Uterus (tissue), 4 donors: ENCODE results near the gene ITPRIPL2. TPM values are rescaled to one million over a fixed set of nuclear protein-coding genes. Genes with fewer than 3 reads are reported as not detected.

Source experiments
- DNase-seq, 2 donors: peaks; one replicate each; pipeline ENCODE4 v3.0.0-alpha.2; 2019 to 2020
- H3K27ac ChIP-seq, 2 donors: fragments of 200-600 bp; sonication (generic); 1 replicate in 1 of 2; 2 replicates in 1 of 2; pipeline ENCODE4 v1.5.1; 2016 to 2018
- H3K27me3 ChIP-seq, 2 donors: fragments of 200-600 bp; sonication (generic); one replicate each; pipeline ENCODE4 v1.5.1; 2018 to 2019; ENCODE audit warnings: control low read depth in 1 of 2
- H3K36me3 ChIP-seq, 2 donors: fragments of 200-600 bp; sonication (generic); one replicate each; pipeline ENCODE4 v1.5.1; 2019; ENCODE audit warnings: control low read depth in 1 of 2
- H3K4me1 ChIP-seq, 2 donors: fragments of 200-600 bp; sonication (generic); one replicate each; pipeline ENCODE4 v1.5.1; 2018 to 2019; ENCODE audit warnings: control low read depth in 1 of 2
- H3K4me3 ChIP-seq, 2 donors: fragments of 200-600 bp; sonication (generic); 1 replicate in 1 of 2; 2 replicates in 1 of 2; pipeline ENCODE4 v1.5.1; 2018 to 2019; ENCODE audit warnings: mild to moderate bottlenecking in 1 of 2
- H3K9me3 ChIP-seq, 2 donors: fragments of 200-600 bp; sonication (generic); one replicate each; pipeline ENCODE4 v1.5.1; 2019; ENCODE audit warnings: control low read depth in 1 of 2
- POLR2A ChIP-seq, 2 donors: fragments of 450-650 bp; IDR thresholded peaks; one replicate each; pipeline ENCODE4 v1.6.1; 2016; ENCODE audit warnings: antibody characterized with exemption in 2 of 2, mild to moderate bottlenecking in 1 of 2, moderate library complexity in 1 of 2
- intact Hi-C: fragments of 100-400 bp; cut with DNase I; formaldehyde crosslinking; loops from one replicate; pipeline ENCODE4 v1.15.1; 2023; ENCODE audit warnings: low total_unique reads
- total RNA-seq, 4 donors: library from RNA; depleted of rRNA in 3 of 4; stranded (reverse); fragments of >200 nt in 3 of 4; gene quantifications; one replicate each; pipeline versions ENCODE4 v1.1.0 to v1.2.4, GENCODE V29; 2014 to 2023
- TF ChIP-seq, protein P1 (sequence below), 4 experiments: fragments of 200-600 bp in 2 of 4; fragments of 450-650 bp in 2 of 4; sonication (generic) in 2 of 4; IDR thresholded peaks; one replicate each; pipeline ENCODE4 v1.5.1; 2016 to 2019; ENCODE audit warnings: antibody characterized with exemption in 4 of 4, mild to moderate bottlenecking in 2 of 4, moderate library complexity in 1 of 4
- donor health status: DM: yes; HTN: yes; CAD: no.

Gene ITPRIPL2
- total RNA-seq, 4 donors from 2014 or later: 17.9 to 74.1 (median 43.7) TPM

- no peak for DNase-seq
- intact Hi-C loops: no loop called here
- TF ChIP-seq, protein P1, sequence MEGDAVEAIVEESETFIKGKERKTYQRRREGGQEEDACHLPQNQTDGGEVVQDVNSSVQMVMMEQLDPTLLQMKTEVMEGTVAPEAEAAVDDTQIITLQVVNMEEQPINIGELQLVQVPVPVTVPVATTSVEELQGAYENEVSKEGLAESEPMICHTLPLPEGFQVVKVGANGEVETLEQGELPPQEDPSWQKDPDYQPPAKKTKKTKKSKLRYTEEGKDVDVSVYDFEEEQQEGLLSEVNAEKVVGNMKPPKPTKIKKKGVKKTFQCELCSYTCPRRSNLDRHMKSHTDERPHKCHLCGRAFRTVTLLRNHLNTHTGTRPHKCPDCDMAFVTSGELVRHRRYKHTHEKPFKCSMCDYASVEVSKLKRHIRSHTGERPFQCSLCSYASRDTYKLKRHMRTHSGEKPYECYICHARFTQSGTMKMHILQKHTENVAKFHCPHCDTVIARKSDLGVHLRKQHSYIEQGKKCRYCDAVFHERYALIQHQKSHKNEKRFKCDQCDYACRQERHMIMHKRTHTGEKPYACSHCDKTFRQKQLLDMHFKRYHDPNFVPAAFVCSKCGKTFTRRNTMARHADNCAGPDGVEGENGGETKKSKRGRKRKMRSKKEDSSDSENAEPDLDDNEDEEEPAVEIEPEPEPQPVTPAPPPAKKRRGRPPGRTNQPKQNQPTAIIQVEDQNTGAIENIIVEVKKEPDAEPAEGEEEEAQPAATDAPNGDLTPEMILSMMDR (IDR thresholded peaks at IDR 0.05): no peak
- no peak for TF ChIP-seq POLR2A (IDR thresholded peaks at IDR 0.05)
- H3K36me3 ChIP-seq: no peaks in the 10 kb centered on the region
- no peaks in the 10 kb centered on the region for H3K27me3 ChIP-seq
- H3K9me3 ChIP-seq: no peaks in the 10 kb centered on the region
- H3K4me3 ChIP-seq: no peak overlapping the region
- H3K27ac ChIP-seq: no peak overlapping the region
- H3K4me1 ChIP-seq: no peaks in the 10 kb centered on the region
Measured at GRCh38 chr16:19142939-19143598, 29.3 kb downstream of the ITPRIPL2 start.

DNA sequence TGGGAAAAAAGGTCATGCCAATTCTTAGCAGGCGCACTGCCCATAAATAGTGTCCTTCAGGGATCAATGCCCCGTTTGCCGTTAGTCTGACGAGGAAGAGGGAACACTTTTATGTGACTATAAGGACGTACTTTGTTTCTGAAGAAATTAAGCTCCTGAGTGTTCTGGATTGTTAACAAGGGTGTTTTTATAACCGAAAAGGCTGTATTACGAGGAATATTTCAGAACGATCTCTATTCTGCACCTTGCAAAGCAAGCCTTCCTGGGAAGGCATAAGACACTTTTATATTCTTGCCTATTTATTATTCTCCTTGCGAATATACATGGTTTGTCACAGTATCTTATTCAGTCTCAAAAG is 29.8 kb downstream of the ITPRIPL2 start:
- H3K27ac ChIP-seq: no peak overlapping the region
- H3K36me3 ChIP-seq: no peaks in the 10 kb centered on the region
- intact Hi-C loops: no loop called here
- H3K4me3 ChIP-seq: no peak overlapping the region
- H3K27me3 ChIP-seq: no peaks in the 10 kb centered on the region
- no peak for TF ChIP-seq POLR2A (IDR thresholded peaks at IDR 0.05)
- TF ChIP-seq, protein P1 (IDR thresholded peaks at IDR 0.05): no peak
- no peaks in the 10 kb centered on the region for H3K9me3 ChIP-seq
- no peaks in the 10 kb centered on the region for H3K4me1 ChIP-seq
- no peak for DNase-seq

DNA sequence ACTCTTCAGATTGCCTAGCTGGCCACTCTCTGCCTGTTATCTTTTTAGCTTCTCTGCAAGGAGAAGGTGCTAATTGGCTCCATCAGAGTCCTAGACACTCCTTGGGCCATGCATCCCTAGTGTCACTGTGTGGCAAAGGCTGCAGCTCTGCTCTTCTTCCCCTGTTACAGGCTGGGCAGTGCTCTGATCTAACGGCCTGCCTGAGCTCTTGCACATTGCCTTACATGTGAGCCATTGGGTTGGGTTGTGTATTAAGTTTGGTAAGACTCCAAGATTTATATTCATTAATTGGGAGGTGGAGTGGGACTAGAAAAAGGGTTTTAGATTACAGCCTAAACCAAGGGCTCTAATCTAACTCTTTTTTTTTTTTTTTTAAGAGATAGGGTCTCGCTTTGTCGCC is 31.2 kb downstream of the ITPRIPL2 start:
- no peak for DNase-seq
- H3K9me3 ChIP-seq: no peaks in the 10 kb centered on the region
- no peaks in the 10 kb centered on the region for H3K27me3 ChIP-seq
- no peak for TF ChIP-seq POLR2A (IDR thresholded peaks at IDR 0.05)
- TF ChIP-seq, protein P1 (IDR thresholded peaks at IDR 0.05): no peak
- H3K36me3 ChIP-seq: no peaks in the 10 kb centered on the region
- intact Hi-C loops: no loop called here
- no peaks in the 10 kb centered on the region for H3K4me1 ChIP-seq
- H3K27ac ChIP-seq: no peak overlapping the region
- no peak overlapping the region for H3K4me3 ChIP-seq

- H3K27me3 ChIP-seq: no peaks in the 10 kb centered on the region
- no peak for TF ChIP-seq POLR2A (IDR thresholded peaks at IDR 0.05)
- TF ChIP-seq, protein P1 (IDR thresholded peaks at IDR 0.05): no peak
- DNase-seq: no peak
- H3K27ac ChIP-seq: no peak overlapping the region
- no peaks in the 10 kb centered on the region for H3K36me3 ChIP-seq
- intact Hi-C loops: no loop called here
- H3K9me3 ChIP-seq: no peaks in the 10 kb centered on the region
- no peaks in the 10 kb centered on the region for H3K4me1 ChIP-seq
- no peak overlapping the region for H3K4me3 ChIP-seq
Measured at GRCh38 chr16:19147126-19147525, 33.4 kb downstream of the ITPRIPL2 start.

DNA sequence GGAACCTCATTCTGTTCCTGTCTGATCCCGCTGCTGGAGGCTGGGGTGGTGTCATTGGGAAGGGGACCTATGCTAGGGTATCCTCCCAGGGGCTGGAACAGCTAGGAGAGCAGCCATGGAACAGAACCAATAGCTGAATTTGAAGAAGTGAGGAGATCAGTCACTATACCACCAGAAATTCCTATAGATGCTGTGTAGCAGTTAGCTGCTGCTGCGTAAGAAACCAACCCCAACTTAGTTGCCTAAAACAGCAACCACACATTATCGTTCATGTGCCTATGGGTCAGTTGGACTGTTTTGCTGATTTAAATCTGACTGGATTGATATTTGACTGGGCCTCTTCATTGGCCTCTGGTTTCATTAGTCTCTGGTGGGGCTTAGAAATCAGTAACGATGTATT is 33.9 kb downstream of the ITPRIPL2 start:
- H3K4me3 ChIP-seq: no peak overlapping the region
- H3K36me3 ChIP-seq: no peaks in the 10 kb centered on the region
- no peaks in the 10 kb centered on the region for H3K27me3 ChIP-seq
- no peaks in the 10 kb centered on the region for H3K9me3 ChIP-seq
- DNase-seq: no peak
- no peak for TF ChIP-seq POLR2A (IDR thresholded peaks at IDR 0.05)
- TF ChIP-seq, protein P1 (IDR thresholded peaks at IDR 0.05): no peak
- intact Hi-C loops: no loop called here
- H3K27ac ChIP-seq: no peak overlapping the region
- H3K4me1 ChIP-seq: no peaks in the 10 kb centered on the region
